Muscle of back (tissue), 11 donors: ENCODE results near the gene SMNDC1. TPM values are rescaled to one million over a fixed set of nuclear protein-coding genes. Genes with fewer than 3 reads are reported as not detected.
"Not testable (repeated sequence)": the region's sequence is repeated elsewhere in the genome, so short reads cannot be mapped to it uniquely, and the experiment has no call there.

ENCODE experiments used
- DNase-seq, 3 donors: peaks; one replicate each; pipeline versions ENCODE4 v3.0.0 to v3.0.0-alpha.2; 2013
- polyA plus RNA-seq, 10 donors: library from polyadenylated mRNA; unstranded; fragments of 120-200 nt; gene quantifications; one replicate each; pipeline ENCODE4 v1.2.1, GENCODE V29; 2013; ENCODE audit not compliant: insufficient read length in 10 of 10

Gene SMNDC1
- polyA plus RNA-seq, 10 donors, result 30.9 to 42.5 (median 35.6) TPM

GRCh38 chr10:110259317-110259716, 45.4 kb downstream of the SMNDC1 start:
- no peak for DNase-seq

GRCh38 chr10:110258542-110258941, 46.2 kb downstream of the SMNDC1 start:
- DNase-seq, result no peak

- DNase-seq, result no peak
Observed at GRCh38 chr10:110254467-110254866, 50.3 kb downstream of the SMNDC1 start.

- no peak for DNase-seq
Observed at GRCh38 chr10:110252151-110252550, 52.6 kb downstream of the SMNDC1 start.

- not testable (repeated sequence) for DNase-seq
Observed at GRCh38 chr10:110251392-110251791, 53.3 kb downstream of the SMNDC1 start.

- not testable (repeated sequence) for DNase-seq
Observed at GRCh38 chr10:110249489-110249888, 55.2 kb downstream of the SMNDC1 start.

- not testable (repeated sequence) for DNase-seq
Observed at GRCh38 chr10:110247833-110248232, 56.9 kb downstream of the SMNDC1 start.

GRCh38 chr10:110244550-110244949, 60.2 kb downstream of the SMNDC1 start:
- DNase-seq, result no peak

- no peak for DNase-seq
Observed at GRCh38 chr10:110242511-110242910, 62.2 kb downstream of the SMNDC1 start.

- no peak for DNase-seq
Observed at GRCh38 chr10:110241841-110242240, 62.9 kb downstream of the SMNDC1 start.

- DNase-seq, result no peak
Observed at GRCh38 chr10:110241407-110241806, 63.3 kb downstream of the SMNDC1 start.

Other genes with a start within 250 kb of the SMNDC1 start
- gene MXI1, start 97.3 kb downstream of the SMNDC1 start, polyA plus RNA-seq, result 10 to 100 TPM; 17.8 to 39.3 (median 23.6) TPM
- 1 to 10 TPM; 1.7 to 6.8 (median 3.8) TPM for gene DUSP5, start 193.0 kb upstream of the SMNDC1 start, polyA plus RNA-seq